Central memory CD8-positive, alpha-beta T cell (primary cell): ENCODE measurements around the gene GABBR2.

Experiments
- ATAC-seq: fragments of 150-1000 bp; cut with Tn5 transposase; replicated peaks from 2 replicates; pipeline ENCODE4 v1.10.0; 2022; ENCODE audit warnings: mild to moderate bottlenecking, moderate FRiP score, moderate number of reproducible peaks; ENCODE audit not compliant: poor library complexity, severe bottlenecking; ENCODE audit errors: extremely low read depth
- DNase-seq, 2 donors: peaks; one replicate each; pipeline ENCODE4 v3.0.0; 2021; ENCODE audit warnings: low spot score in 2 of 2
- H3K27ac Mint-ChIP-seq: one replicate; pipeline ENCODE4 v1.8.0; 2022; ENCODE audit warnings: low read depth, mild to moderate bottlenecking, moderate library complexity, mixed read lengths
- H3K27me3 Mint-ChIP-seq: one replicate; pipeline ENCODE4 v1.8.0; 2022; ENCODE audit warnings: mixed read lengths
- H3K36me3 Mint-ChIP-seq: one replicate; pipeline ENCODE4 v1.8.0; 2022; ENCODE audit warnings: mild to moderate bottlenecking, moderate library complexity, mixed read lengths; ENCODE audit not compliant: insufficient read depth
- H3K4me1 Mint-ChIP-seq: one replicate; pipeline ENCODE4 v1.8.0; 2022; ENCODE audit warnings: mixed read lengths
- H3K4me3 Mint-ChIP-seq: one replicate; pipeline ENCODE4 v1.8.0; 2022; ENCODE audit warnings: mild to moderate bottlenecking, moderate library complexity, mixed read lengths
- H3K9me3 Mint-ChIP-seq: one replicate; pipeline ENCODE4 v1.8.0; 2022; ENCODE audit warnings: mixed read lengths

The GABBR2 gene

GRCh38 chr9:98367371-98367900 is 341.3 kb downstream of the GABBR2 start:
- Mint-ChIP-seq H3K27me3 (peaks cover 32% of the 10 kb centered on the region), H3K4me3 (no peak overlapping the region), H3K9me3 (peaks cover 11% of the 10 kb centered on the region), H3K36me3 (no peaks in the 10 kb centered on the region), H3K27ac (no peak overlapping the region), H3K4me1 (no peaks in the 10 kb centered on the region)
- no peak for ATAC-seq
- DNase-seq = no peak

GRCh38 chr9:98365781-98366180 is 343.0 kb downstream of the GABBR2 start:
- Mint-ChIP-seq H3K27ac (no peak overlapping the region), H3K36me3 (no peaks in the 10 kb centered on the region), H3K27me3 (peaks cover 46% of the 10 kb centered on the region), H3K4me1 (no peaks in the 10 kb centered on the region), H3K9me3 (peaks cover 11% of the 10 kb centered on the region), H3K4me3 (no peak overlapping the region)
- DNase-seq (no peak), ATAC-seq (no peak)

GRCh38 chr9:98365227-98365669 is 343.5 kb downstream of the GABBR2 start:
- Mint-ChIP-seq H3K27ac (no peak overlapping the region), H3K9me3 (peaks cover 11% of the 10 kb centered on the region), H3K4me3 (no peak overlapping the region), H3K4me1 (no peaks in the 10 kb centered on the region), H3K27me3 (peaks cover 51% of the 10 kb centered on the region), H3K36me3 (no peaks in the 10 kb centered on the region)
- no peak for ATAC-seq
- DNase-seq = no peak

GRCh38 chr9:98364086-98364485 is 344.6 kb downstream of the GABBR2 start:
- DNase-seq = no peak
- no peaks in the 10 kb centered on the region for H3K36me3 Mint-ChIP-seq
- no peak overlapping the region for H3K4me3 Mint-ChIP-seq
- no peak overlapping the region for H3K27ac Mint-ChIP-seq
- H3K27me3 Mint-ChIP-seq = peaks cover 50% of the 10 kb centered on the region
- H3K4me1 Mint-ChIP-seq = no peaks in the 10 kb centered on the region
- no peak for ATAC-seq
- peaks cover 11% of the 10 kb centered on the region for H3K9me3 Mint-ChIP-seq

- H3K36me3 Mint-ChIP-seq = no peaks in the 10 kb centered on the region
- H3K27ac Mint-ChIP-seq = no peak overlapping the region
- no peak overlapping the region for H3K4me3 Mint-ChIP-seq
- peaks cover 11% of the 10 kb centered on the region for H3K9me3 Mint-ChIP-seq
- H3K27me3 Mint-ChIP-seq = peaks cover 46% of the 10 kb centered on the region
- no peak for ATAC-seq
- DNase-seq = no peak
- no peaks in the 10 kb centered on the region for H3K4me1 Mint-ChIP-seq
These were observed 345.1 kb downstream of the GABBR2 start for GRCh38 chr9:98363644-98364043.

GRCh38 chr9:98362624-98363252 is 346.0 kb downstream of the GABBR2 start:
- H3K27me3 Mint-ChIP-seq = peaks cover 55% of the 10 kb centered on the region
- no peak overlapping the region for H3K27ac Mint-ChIP-seq
- ATAC-seq (no peak), DNase-seq (no peak)
- H3K9me3 Mint-ChIP-seq = peaks cover 11% of the 10 kb centered on the region
- no peaks in the 10 kb centered on the region for H3K36me3 Mint-ChIP-seq
- H3K4me3 Mint-ChIP-seq = no peak overlapping the region
- H3K4me1 Mint-ChIP-seq = no peaks in the 10 kb centered on the region

GRCh38 chr9:98361645-98362044 is 347.1 kb downstream of the GABBR2 start:
- DNase-seq (no peak), ATAC-seq (no peak)
- no peak overlapping the region for H3K4me3 Mint-ChIP-seq
- H3K27me3 Mint-ChIP-seq = peaks cover 59% of the 10 kb centered on the region
- no peaks in the 10 kb centered on the region for H3K4me1 Mint-ChIP-seq
- no peak overlapping the region for H3K27ac Mint-ChIP-seq
- H3K36me3 Mint-ChIP-seq = no peaks in the 10 kb centered on the region
- peaks cover 11% of the 10 kb centered on the region for H3K9me3 Mint-ChIP-seq

- DNase-seq = no peak
- peaks cover 5% of the 10 kb centered on the region for H3K9me3 Mint-ChIP-seq
- no peaks in the 10 kb centered on the region for H3K4me1 Mint-ChIP-seq
- H3K36me3 Mint-ChIP-seq = no peaks in the 10 kb centered on the region
- no peak for ATAC-seq
- H3K27ac Mint-ChIP-seq = no peak overlapping the region
- no peak overlapping the region for H3K4me3 Mint-ChIP-seq
- peaks cover 65% of the 10 kb centered on the region for H3K27me3 Mint-ChIP-seq
These were observed 348.5 kb downstream of the GABBR2 start for GRCh38 chr9:98360176-98360708.

GRCh38 chr9:98359569-98359968 is 349.2 kb downstream of the GABBR2 start:
- H3K27me3 Mint-ChIP-seq = peaks cover 72% of the 10 kb centered on the region
- no peak for DNase-seq
- H3K36me3 Mint-ChIP-seq = no peaks in the 10 kb centered on the region
- no peaks in the 10 kb centered on the region for H3K4me1 Mint-ChIP-seq
- H3K4me3 Mint-ChIP-seq = no peak overlapping the region
- ATAC-seq = no peak
- H3K9me3 Mint-ChIP-seq = no peaks in the 10 kb centered on the region
- no peak overlapping the region for H3K27ac Mint-ChIP-seq

- no peaks in the 10 kb centered on the region for H3K9me3 Mint-ChIP-seq
These were observed 350.7 kb downstream of the GABBR2 start for GRCh38 chr9:98357921-98358535.

GRCh38 chr9:98356953-98357690 is 351.6 kb downstream of the GABBR2 start:
- DNase-seq (no peak), ATAC-seq (no peak)
- Mint-ChIP-seq H3K36me3 (no peaks in the 10 kb centered on the region), H3K9me3 (peaks cover under 1% of the 10 kb centered on the region), H3K27me3 (peaks cover 79% of the 10 kb centered on the region), H3K4me3 (no peak overlapping the region), H3K4me1 (no peaks in the 10 kb centered on the region), H3K27ac (no peak overlapping the region)

More at GRCh38 chr9:98357921-98358535, 350.7 kb downstream of the GABBR2 start:
- no peaks in the 10 kb centered on the region for H3K4me1 Mint-ChIP-seq
- DNase-seq (no peak), ATAC-seq (no peak)
- H3K27me3 Mint-ChIP-seq = peaks cover 79% of the 10 kb centered on the region
- H3K36me3 Mint-ChIP-seq = no peaks in the 10 kb centered on the region
- H3K4me3 Mint-ChIP-seq = no peak overlapping the region
- H3K27ac Mint-ChIP-seq = no peak overlapping the region

- Mint-ChIP-seq H3K27me3 (peaks cover 82% of the 10 kb centered on the region), H3K27ac (no peak overlapping the region), H3K36me3 (peaks cover 2% of the 10 kb centered on the region), H3K4me3 (no peak overlapping the region), H3K4me1 (no peaks in the 10 kb centered on the region), H3K9me3 (peaks cover 9% of the 10 kb centered on the region)
- ATAC-seq (no peak), DNase-seq (no peak)
These were observed 352.4 kb downstream of the GABBR2 start for GRCh38 chr9:98356326-98356725.
